HG02938 (cell line): ENCODE data around the gene KLF6.

Experiments
- ATAC-seq: cut with Tn5 transposase; IDR thresholded peaks from one replicate; pipeline ENCODE4 v1.9.1; 2021; ENCODE audit warnings: mild to moderate bottlenecking, moderate library complexity; ENCODE audit not compliant: unreplicated experiment

The KLF6 gene

DNA sequence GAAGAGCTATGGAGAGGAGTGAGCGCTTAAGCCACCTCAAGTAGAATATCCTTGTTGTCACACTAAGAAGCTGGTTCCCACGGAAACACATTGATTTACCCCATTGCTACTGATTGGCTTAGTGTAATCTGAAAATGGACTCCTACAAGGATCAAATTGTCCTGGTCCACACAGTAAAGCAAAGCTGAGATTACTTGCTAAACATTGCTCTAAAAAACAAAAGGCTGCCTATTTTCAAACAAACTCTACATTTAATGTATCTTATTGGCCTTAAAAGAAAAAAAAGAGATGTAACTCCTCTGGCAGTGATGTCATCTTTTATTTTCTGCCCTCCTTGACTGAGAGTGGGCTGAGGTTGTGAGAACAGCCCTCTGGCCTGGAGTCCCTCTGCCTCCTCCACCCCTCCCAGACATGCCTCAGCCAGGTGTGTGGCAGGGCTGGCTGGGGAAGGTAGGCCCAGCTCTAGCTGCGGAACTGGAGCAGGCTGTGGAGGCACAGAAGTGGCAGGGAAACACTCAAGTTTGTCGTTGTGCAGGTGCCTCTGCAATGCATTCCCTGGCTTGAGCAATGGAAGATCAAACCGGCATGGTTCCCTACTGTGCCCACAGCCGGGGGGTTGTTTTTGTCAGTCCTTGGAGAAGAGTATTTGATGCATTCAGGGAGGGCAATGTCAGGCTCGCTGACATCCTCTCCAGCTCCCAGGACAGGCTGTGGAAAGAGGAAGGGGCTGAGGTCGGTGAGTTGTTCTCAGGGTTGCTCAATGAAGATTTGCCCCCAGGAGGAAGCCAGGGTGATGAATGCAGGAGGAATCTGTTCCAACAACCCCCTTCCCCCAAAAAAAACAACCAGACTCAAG, 9.1 kb downstream of the KLF6 start:
- ATAC-seq, result no peak

DNA sequence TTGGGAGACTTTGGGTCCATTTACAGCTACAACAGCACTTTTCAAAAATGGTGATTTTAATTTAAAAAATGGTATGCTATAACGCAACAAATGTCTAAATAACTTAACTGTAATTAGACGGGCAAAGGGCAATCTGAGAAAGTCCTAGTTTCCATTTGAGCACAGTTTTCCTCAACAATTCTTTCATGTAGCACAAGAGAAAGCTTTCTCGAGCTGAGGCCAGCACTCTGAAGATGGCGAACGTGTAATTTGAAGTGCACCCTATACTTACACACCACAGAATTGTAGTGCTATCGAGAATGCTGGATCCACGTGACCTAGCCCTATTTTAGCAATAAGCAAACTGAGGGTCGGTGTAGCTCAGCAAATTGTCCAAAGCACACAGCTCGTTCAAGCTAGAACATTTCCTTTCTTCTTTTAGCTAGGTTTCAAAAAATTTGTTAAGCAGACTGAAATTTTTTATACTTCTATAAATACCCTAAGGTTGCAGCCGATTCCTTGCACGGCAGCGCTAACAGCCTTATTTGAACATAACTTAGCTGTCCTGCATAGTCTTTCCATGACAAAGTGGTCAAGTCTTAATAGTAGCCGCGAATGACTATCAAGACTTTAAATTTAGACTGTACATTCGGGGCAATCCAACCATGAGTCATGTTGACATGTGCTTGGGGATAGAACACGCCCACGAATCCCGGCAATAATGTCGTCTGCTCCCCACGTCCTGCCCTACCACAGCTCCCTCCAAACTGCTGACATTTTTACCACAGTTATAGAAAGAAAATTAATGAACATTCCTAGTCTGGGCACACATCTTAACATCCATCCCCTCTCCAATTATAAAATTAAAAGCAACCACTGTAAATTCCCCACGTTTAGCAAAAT, 10.0 kb downstream of the KLF6 start:
- no peak for ATAC-seq

DNA sequence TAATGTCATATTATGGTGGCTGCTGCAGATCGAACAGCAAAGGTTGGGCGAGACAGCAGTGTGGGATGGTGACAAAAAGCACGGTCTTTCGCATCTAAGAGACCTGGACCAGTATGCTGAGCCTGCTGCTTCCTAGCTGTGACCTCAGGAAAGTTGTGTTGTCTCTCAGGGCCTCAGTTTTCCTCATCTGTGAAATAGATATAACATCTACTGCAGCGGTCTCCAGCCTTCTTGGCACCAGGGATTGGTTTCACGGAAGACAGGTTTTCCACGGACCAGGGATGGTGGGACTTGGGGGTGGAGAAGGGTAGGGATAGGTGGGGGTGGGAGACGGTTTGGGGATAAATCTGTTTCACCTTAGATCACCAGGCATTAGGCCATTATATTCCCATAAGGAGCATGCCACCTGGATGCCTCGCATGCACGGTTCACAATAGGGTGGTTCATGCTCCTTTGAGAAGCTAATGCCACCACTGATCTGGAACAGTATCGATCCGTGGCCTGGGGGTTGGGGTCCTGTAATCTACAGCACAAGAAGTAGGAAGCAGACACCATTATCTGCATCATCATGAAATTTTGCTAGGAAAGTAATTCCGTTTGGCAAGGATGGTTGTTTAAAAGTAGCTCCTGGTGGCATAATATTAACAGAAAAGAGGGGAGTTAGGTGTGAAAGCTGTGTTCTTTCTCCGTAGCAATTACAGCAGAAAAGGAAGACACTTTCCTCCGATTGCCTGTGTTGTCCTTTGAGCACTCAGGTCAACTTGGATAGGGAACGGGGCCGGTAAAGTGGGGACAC, 10.8 kb downstream of the KLF6 start:
- ATAC-seq, result no peak

DNA sequence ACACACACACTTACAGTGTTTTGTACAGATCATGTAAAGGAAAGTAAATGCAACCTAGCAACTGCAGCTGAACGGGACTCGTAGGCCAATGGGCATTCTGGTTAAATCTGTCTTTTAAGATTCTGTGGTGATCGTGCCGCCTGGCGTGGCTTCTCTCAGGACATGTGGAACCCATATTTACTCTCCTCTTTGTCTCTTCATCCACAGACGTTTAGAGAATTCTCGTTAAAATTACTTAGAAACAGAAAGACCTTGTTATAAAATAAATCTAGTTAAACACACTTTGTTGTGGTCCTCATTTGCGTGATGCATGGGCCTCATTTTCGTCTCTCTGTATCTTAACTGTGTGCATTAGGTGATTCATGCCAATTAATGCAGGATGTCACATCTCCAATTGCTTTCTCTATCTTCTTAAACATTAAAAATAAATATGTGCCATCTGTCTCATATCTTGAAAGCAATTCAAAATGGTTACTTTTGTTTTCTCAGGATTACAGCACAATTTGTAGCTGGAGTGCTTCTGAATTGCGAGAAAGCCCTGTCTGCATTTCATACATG, 11.5 kb downstream of the KLF6 start:
- no peak for ATAC-seq

DNA sequence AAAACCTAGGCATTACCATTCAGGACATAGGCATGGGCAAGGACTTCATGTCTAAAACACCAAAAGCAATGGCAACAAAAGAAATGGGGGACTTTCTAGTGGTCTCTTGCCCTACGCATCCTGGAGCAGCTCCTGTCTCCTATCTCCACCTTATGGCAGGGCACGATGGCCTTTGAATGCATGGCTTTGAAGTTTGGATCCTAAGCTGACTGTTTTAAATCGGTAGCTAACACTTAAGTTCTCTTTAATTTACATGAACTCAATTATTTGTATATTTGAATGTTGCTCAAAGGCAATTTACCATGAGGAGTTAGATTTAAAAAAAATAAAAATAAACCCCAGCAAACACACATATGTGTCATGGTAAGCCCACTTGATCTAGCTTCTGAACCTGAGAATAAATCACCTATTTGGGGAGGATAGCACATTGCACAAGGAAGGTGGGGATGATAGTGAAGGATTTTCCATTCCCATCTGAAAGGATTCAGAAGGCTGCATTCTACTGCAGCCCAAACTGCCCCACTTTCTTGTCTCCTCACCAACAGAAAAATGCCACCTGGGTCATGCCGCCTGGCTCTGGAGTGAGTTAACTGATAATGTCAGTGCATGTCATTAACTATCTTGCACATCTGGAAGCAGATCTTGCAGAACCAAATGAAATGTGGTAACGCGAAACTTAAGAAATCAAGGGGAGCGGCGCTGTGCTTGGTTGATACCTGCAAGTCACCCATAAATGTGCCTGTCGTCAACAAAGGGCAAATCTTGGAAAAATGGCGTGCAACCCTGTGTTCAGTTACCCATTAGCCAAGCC, 12.4 kb downstream of the KLF6 start:
- ATAC-seq, result no peak

DNA sequence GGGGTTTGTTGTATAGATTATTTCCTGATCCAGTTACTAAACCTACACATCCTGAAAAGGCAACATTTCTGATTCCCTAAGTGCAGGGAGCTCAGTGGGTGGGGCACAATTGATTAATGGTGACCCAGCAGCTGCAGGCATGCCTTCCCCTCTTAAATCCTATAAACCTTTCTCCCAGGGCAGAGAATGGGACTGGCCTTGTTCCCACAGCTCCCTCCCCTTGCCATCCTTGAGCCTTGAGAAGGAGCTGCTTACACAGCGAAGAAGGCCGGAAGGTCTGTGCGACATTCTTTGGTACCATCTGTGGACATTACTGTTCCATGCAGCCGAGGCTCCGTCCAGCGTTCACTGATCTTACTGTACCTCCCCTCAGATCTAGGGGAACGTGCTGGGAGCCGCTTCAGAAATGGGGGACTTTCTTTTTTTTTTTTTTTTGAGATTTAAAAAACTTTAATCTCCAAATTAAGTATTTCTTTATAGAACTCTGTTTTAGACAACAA, 14.3 kb downstream of the KLF6 start:
- ATAC-seq, result no peak

DNA sequence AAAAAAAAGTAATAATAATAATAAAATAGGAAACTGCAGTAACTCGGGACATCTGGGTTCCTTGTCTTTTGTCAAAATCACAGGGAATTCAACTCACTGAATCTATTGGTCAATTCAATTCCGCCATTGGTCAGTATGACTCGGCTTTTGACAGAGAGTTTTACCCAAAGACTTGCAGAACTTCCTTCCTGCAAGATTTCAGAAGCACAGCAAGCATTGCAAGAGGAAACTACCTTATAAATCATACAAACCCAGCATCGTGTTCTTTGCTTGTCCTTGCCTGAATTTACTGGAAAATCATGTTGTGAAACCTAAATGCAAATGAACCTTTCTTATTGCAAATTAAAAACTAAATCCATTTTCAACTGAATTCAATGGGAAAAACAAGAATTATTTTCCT, 15.5 kb downstream of the KLF6 start:
- no peak for ATAC-seq

DNA sequence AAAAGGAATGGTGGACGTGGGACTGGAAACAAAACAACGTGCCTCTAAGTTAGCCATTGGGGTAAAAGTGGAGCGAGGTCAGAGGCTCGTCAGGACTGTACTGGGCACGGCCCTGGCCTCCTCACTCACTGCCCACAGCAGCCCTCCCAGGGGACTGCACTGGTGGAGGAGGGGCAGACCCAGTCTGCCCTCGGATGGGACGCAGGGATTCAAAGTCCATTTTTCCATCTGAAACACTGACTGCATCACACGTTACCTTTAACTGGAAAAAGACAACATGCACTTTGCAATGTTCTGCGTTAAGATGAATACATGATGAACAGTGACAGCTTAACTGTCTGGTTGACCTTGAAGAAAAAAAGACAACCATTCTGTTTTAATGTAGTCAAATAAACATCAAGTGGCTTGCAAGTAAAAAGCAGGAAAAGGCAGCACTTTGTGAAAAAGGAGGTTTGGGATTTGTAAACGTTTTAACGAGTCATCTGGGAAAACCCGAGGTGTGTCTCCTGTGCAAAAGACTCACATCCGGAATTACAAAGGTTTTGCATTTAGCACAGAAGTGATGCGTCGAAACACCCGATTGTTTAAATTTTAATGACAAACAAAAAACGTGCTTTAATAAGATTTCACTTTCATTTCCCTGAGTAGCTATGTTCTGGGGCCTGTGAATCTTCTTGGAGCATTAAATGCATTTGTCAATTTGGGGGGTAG, 18.8 kb downstream of the KLF6 start:
- no peak for ATAC-seq

DNA sequence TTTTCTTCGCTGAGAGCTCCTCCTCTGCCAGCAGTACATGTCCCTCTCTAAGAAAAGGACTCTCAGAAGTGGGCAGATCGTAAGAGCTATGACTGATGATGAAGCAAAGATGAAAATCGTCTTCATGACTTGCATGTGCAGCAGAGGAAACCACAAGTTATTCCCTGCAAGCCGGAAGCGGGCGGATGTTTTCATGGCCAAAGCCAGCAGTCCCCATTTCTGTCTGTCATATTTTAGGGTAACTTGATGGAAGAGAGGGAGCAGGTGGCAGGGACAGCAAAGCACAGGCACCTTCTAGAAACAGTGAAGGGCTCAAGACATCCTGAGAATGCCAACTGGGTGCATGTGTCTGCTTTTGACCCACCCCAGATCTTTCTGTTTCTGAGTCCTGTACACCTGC, 19.9 kb downstream of the KLF6 start:
- ATAC-seq, result no peak

DNA sequence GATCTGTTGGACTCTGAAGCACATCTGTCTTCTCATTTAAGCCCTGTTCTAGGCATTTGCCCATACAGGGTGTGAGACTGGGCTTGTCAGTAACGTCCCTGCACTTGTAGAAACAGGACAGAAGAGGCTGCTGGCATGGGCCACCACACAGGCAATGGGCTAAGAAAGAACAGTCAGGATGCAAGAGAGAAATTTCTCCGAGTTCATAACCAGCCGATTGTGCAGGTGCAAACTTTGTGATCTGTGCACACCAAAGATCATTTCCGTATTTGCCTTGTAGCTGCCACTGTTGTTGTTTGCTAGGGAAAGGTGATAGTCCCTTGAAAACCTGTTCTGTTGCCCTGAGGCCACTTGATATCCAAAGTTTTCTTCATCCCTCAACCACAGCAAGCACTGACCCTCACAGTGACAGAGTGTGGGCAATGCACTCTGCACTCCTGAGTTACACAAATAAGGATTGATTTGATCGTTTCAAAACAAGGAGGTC, 20.3 kb downstream of the KLF6 start:
- ATAC-seq, result no peak

DNA sequence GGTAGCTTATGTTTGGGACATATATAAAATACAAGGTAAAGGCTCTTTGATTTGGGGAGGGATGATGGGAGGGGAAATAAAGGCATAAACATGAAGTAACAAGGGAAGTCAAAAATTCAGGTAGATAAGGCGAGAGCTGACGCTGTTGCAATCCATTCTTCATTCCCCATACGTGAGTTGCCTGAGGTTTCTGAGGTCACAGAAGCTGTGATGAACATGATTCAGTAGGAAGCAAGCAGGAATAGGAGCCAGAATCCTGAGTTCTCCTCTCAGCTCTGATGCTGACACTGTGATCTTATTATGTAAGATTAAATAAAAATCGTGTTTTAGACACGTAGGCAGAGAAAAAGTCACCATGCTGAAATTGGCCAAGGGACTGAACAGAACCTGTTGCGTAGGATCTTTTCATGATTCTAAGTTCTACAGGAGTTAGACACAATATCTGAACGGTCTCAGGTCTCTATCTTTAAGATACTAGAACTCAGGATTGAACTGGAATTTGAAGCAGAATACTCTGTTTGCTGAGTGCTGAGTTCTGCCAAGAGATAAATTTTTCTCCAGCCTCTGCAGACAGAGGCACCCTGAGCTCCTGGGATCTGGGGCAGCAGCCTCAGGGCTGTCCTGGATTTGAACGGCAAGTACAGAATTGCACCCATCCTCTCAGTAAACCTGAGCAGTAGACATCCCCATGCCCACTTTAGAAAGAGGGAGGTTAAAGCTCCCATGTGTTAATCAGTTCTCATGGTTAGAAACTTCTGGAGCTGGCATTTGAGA, 21.0 kb downstream of the KLF6 start:
- ATAC-seq, result no peak

DNA sequence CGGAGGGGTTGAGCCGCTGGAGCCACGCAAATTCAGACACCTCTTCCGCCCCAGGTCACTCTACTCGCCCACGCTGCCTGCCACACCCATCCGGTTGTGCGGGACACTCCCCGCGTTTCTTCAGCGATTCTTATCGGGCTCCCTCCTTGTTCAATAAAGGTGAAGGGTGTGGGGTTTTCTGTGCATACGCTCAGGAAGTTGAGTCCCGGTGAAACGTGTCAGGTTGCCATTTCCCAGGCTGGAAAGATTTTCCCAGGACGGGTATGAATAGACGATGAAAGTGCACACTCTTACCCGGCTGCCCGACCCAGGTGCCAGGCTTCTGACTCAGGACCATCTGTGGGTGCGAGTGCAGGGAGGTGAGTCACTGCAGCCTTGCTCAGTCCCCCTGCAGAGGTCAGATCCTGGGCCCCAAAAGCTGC, 22.0 kb downstream of the KLF6 start:
- ATAC-seq, result no peak

DNA sequence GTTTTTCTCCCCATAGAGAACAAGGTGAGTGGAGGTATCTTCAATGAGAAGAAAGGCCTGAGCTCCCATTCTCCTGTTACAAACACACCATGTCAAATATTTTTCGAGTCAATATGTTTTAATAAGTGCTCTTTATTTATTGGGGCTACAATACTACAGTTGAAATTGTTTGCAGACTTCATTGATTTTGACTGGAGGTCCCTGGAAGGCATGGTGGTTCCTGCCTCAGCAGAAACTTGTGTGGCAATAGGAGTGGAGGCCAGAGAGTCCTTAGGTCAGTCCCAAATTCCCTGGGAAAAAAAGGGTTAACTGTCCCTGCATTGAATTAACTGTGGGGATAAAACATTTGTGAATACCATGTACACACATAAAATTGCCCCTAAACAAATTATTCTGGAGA, 22.7 kb downstream of the KLF6 start:
- ATAC-seq, result no peak

DNA sequence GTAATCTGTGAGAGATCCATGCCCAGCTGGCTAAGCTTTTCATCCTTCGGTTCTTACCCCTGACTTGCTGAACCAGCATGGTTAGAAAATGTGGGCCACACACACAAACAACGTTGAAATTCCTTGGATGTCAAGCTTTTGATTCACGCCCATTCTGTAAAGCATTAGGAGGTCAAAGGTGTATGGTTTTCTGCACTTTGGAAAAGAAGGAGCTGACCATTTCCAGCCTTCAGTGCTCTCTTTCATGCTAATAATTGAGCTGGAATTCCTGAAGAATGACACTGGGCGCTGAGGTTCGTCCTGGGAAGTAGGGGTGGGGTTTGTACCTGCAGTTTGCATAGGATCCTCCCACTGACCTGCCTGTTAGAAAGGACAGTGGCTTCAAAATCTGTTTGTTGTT, 23.1 kb downstream of the KLF6 start:
- ATAC-seq, result no peak

DNA sequence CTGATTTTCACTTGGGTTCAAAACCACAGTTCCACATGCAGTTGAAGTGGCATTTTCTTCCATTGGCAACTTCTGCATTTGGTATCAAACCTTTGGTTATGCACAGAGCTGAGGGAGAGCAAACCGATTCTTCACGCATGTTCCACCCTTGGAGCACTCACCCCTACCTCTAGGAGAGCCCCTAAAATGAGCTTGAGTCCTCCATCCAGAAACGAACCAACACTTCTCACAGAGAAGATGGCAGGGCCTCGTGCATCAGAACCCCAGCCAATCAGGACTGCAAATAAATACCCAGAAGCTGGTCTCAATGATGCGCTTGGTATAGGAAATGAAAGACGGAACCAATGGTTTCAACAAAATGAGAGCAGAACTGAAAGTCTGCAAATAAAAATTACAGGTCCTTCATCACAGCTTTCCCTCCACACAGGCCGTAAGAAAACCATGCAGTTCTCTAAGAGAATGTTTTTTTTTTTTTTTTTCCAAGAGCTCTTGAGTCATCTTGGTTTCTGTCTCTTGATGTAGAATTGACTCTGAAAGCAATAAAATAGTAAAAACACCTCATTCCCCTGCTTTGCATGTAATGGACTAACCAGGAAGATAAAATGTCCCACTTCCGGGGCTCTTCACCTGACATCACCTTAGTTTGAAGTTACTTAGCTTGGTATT, 23.9 kb downstream of the KLF6 start:
- peak; percentile 63 for ATAC-seq

DNA sequence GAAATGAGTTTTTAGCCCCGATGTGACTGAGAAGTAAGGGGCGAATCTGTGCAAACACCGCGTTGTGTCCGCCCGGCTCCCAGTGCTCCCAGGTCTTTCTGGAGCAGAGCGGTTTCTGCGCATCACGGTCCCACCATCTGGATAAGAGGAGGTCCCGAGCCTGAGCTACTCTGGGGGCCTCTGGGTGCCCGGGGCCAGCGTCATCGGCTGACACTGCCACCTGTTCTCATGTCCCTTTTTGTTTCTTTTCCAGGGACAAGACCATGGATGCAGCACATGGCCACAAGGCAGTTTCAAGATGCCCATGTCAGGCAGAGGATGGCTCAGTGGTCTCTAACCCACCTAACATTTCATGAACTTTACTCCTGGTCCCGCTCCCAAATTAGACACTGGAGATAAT, 24.9 kb downstream of the KLF6 start:
- no peak for ATAC-seq

DNA sequence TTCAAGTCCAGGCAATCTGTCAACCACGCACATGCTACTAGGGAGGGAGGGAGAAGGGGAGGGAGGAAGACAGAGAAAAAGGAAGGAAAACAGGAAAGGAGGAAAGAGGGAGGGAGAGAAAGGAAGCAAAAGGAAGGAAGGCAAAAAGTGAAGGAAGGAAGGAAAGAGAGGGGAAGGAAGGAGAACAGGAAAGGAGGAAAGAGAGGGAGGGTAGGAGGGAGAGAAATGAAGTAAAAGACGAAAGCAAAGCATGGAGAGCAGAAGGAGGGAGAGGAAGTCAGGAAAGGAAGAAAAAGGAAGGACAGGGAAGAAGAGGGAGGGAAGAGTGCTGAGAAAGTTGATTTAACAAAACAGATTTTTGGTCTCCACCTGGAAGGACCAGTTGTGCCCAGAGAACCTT, 25.6 kb downstream of the KLF6 start:
- no peak for ATAC-seq

DNA sequence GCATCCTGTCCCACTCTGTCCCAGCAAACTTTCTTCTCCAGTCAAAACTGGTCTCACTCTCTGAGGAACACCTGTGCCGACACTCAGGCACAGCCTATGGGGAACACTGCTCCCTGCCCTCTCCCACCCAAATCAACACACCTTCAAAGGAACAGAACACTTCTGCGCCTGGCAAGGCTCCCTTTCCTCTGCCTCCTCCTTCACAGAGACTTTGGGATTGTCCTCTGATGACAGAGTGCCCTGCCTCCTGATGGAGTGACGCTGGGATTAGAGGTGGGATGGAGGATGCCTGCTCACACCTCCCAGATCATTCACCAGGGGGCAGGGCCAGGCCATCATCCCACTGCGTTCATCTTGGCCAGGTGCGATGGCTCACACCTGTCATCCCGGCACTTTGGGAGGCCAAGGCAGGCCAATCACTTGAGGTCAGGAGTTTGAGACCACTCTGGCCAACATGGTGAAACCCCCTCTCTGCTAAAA, 26.5 kb downstream of the KLF6 start:
- no peak for ATAC-seq
